HepG2 (cell line): ENCODE results near the gene TRAPPC3. TPM values are rescaled to one million over a fixed set of nuclear protein-coding genes. Genes with fewer than 3 reads are reported as not detected.

Source experiments
- ATAC-seq: fragments of 200-7000 bp; cut with Tn5 transposase; 3 replicates; pipeline ENCODE4 v1.9.1; 2020; ENCODE audit warnings: mild to moderate bottlenecking, moderate library complexity
- BruUV-seq: library from RNA; stranded (reverse); fragments of 400-500 nt; replicated peaks from 2 replicates; lab custom pipeline; 2021; lab: Mats Ljungman, UMichigan
- CTCF ChIA-PET: fragments of 300-600 bp; formaldehyde crosslinking; extraction: SDS; loops from one replicate; lab custom pipeline; 2021; ENCODE audit warnings: low total read pairs, inconsistent platforms, low intra/inter-chr PET ratio; lab: Yijun Ruan, JAX
- POLR2A ChIA-PET: fragments of 350-600 bp; sonication (Branson Sonifier 250); formaldehyde crosslinking; loops from one replicate; lab custom pipeline; 2020; ENCODE audit warnings: antibody characterized with exemption, inconsistent platforms; lab: Yijun Ruan, JAX
- DNase-seq: peaks from one replicate; pipeline ENCODE4 v3.0.0-alpha.2; 2015; ENCODE audit warnings: low spot score
- FAIRE-seq: peaks from 3 replicates; lab custom pipeline; 2011; peaks lifted over from hg19 to GRCh38; lab: Jason Lieb, UNC
- H2AFZ ChIP-seq: one replicate; pipeline ENCODE4 v1.6.1; 2011; ENCODE audit warnings: low read length, inconsistent platforms
- H3K27ac ChIP-seq: fragments of 300-600 bp; 3 replicates; pipeline ENCODE4 v1.8.0; 2011; ENCODE audit warnings: mixed run types, mild to moderate bottlenecking, mixed read lengths, low read length, inconsistent platforms; ENCODE audit not compliant: insufficient read depth; ENCODE audit errors: extremely low read length
- H3K27me3 ChIP-seq, 2 experiments: fragments of 200-600 bp in 1 of 2; 2 replicates in 1 of 2; 3 replicates in 1 of 2; pipeline versions ENCODE4 v1.6.0 to v1.8.0; 2011; ENCODE audit warnings: low read length in 2 of 2, mild to moderate bottlenecking in 2 of 2, moderate library complexity in 2 of 2, inconsistent platforms in 1 of 2; ENCODE audit not compliant: insufficient read depth in 2 of 2, control insufficient read depth in 1 of 2
- H3K36me3 ChIP-seq, 2 experiments: fragments of 200-600 bp in 1 of 2; replicated peaks in 1 of 2; 2 replicates in 1 of 2; 3 replicates in 1 of 2; pipeline versions ENCODE4 v1.5.1 to v1.8.0; 2011; ENCODE audit warnings: low read length in 2 of 2, inconsistent platforms in 1 of 2; ENCODE audit not compliant: insufficient read depth in 2 of 2, control insufficient read depth in 1 of 2
- H3K4me1 ChIP-seq: 2 replicates; pipeline ENCODE4 v1.5.1; 2012; ENCODE audit warnings: low read length, inconsistent platforms; ENCODE audit not compliant: insufficient read depth
- H3K4me2 ChIP-seq: 2 replicates; pipeline ENCODE4 v1.6.0; 2011; ENCODE audit warnings: low read depth, low read length, inconsistent platforms
- H3K4me3 ChIP-seq, 3 experiments: fragments of 200-600 bp in 1 of 3; sonication (generic), shearing (Covaris generic) in 1 of 3; replicated peaks in 1 of 3; 2 replicates each; pipeline ENCODE4 v1.5.1; 2011 to 2016; ENCODE audit warnings: low read length in 3 of 3, inconsistent platforms in 2 of 3, low read depth in 2 of 3, mild to moderate bottlenecking in 2 of 3, control low read depth in 1 of 3, mixed read lengths in 1 of 3; ENCODE audit not compliant: insufficient read depth in 1 of 3
- H3K79me2 ChIP-seq: one replicate; pipeline ENCODE4 v1.6.1; 2011; ENCODE audit warnings: low read length, inconsistent platforms; ENCODE audit not compliant: insufficient read depth
- H3K9ac ChIP-seq: 2 replicates; pipeline ENCODE4 v1.6.0; 2011; ENCODE audit warnings: mild to moderate bottlenecking, low read depth, low read length, inconsistent platforms; ENCODE audit not compliant: insufficient read depth
- H3K9me3 ChIP-seq: 2 replicates; pipeline ENCODE4 v1.5.1; 2012; ENCODE audit warnings: mild to moderate bottlenecking, low read length
- H4K20me1 ChIP-seq: 2 replicates; pipeline ENCODE4 v1.6.0; 2011; ENCODE audit warnings: inconsistent platforms, mild to moderate bottlenecking, low read length, moderate library complexity; ENCODE audit not compliant: insufficient read depth
- FIP1L1 ChIP-seq: fragments of 200-400 bp; formaldehyde crosslinking; IDR thresholded peaks from 2 replicates; pipeline ENCODE4 v1.6.1; 2018; ENCODE audit warnings: low read depth, mild to moderate bottlenecking, low read length, moderate library complexity, borderline replicate concordance; ENCODE audit not compliant: insufficient read depth
- GABPB1 ChIP-seq: IDR thresholded peaks from 2 replicates; pipeline ENCODE4 v1.6.1; 2016; ENCODE audit warnings: mild to moderate bottlenecking, missing genetic modification reagents, moderate library complexity, missing compliant biosample characterization
- KAT8 ChIP-seq: IDR thresholded peaks from 2 replicates; pipeline ENCODE4 v1.6.1; 2016; ENCODE audit warnings: missing genetic modification reagents, missing compliant biosample characterization
- KDM5A ChIP-seq: fragments of 200-600 bp; sonication (generic); IDR thresholded peaks from 2 replicates; pipeline ENCODE4 v1.7.0; 2018; ENCODE audit warnings: antibody characterized with exemption, mild to moderate bottlenecking, low read length, borderline replicate concordance
- MED1 ChIP-seq: sonication (generic); formaldehyde crosslinking; IDR thresholded peaks from 2 replicates; pipeline ENCODE4 v1.4.0; 2020; ENCODE audit warnings: missing genetic modification reagents
- MZF1 ChIP-seq: sonication (generic); formaldehyde crosslinking; IDR thresholded peaks from 2 replicates; pipeline ENCODE4 v1.8.1; 2023; ENCODE audit warnings: mild to moderate bottlenecking, missing genetic modification reagents, borderline replicate concordance
- NCOA2 ChIP-seq: sonication (generic); formaldehyde crosslinking; IDR thresholded peaks from 2 replicates; pipeline ENCODE4 v1.8.0; 2022; ENCODE audit warnings: inconsistent platforms
- ZFAT ChIP-seq: sonication (generic); formaldehyde crosslinking; conservative IDR thresholded peaks from 2 replicates; pipeline ENCODE4 v1.8.1; 2023; ENCODE audit warnings: missing genetic modification reagents, inconsistent platforms
- ZFP41 ChIP-seq: sonication (generic); formaldehyde crosslinking; IDR thresholded peaks from 2 replicates; pipeline ENCODE4 v1.4.0; 2020; ENCODE audit warnings: mild to moderate bottlenecking, missing genetic modification reagents, borderline replicate concordance
- ZNF17 ChIP-seq: sonication (generic); formaldehyde crosslinking; IDR thresholded peaks from 2 replicates; pipeline ENCODE4 v1.5.0; 2020; ENCODE audit warnings: mild to moderate bottlenecking, missing genetic modification reagents
- ZNF224 ChIP-seq: sonication (generic); formaldehyde crosslinking; IDR thresholded peaks from 2 replicates; pipeline ENCODE4 v1.5.0; 2020; ENCODE audit warnings: mild to moderate bottlenecking, missing genetic modification reagents
- ZNF225 ChIP-seq: sonication (generic); formaldehyde crosslinking; IDR thresholded peaks from 2 replicates; pipeline ENCODE4 v1.4.0; 2020; ENCODE audit warnings: mild to moderate bottlenecking, missing genetic modification reagents
- ZNF331 ChIP-seq: sonication (generic); formaldehyde crosslinking; IDR thresholded peaks from 2 replicates; pipeline ENCODE4 v1.4.0; 2020; ENCODE audit warnings: missing genetic modification reagents
- ZNF616 ChIP-seq: sonication (generic); formaldehyde crosslinking; IDR thresholded peaks from 2 replicates; pipeline ENCODE4 v1.5.0; 2020; ENCODE audit warnings: low read depth, mild to moderate bottlenecking, missing genetic modification reagents
- WGBS: methylation state at CpG from one replicate; pipeline ENCODE4 v1.1.6; 2017; ENCODE audit warnings: low lambda C conversion rate; 5-methylcytosine and 5-hydroxymethylcytosine counted together
- in situ Hi-C: cut with HindIII; loops from 2 replicates; pipeline ENCODE4 v1.10.0; 2017; ENCODE audit warnings: low pct_unique_long_range_greater_than_20kb; ENCODE audit not compliant: extremely low pct_ligation_motif_present
- intact Hi-C: fragments of 100-400 bp; cut with micrococcal nuclease; formaldehyde crosslinking; loops from one replicate; pipeline ENCODE4 v1.10.0; 2022; ENCODE audit not compliant: unreplicated experiment
- polyA plus RNA-seq, 8 experiments: library from polyadenylated mRNA; depleted of rRNA in 3 of 8; stranded (reverse) in 7 of 8; unstranded in 1 of 8; fragments of >200 nt; fragmentation: Illumina TruSeq in 4 of 8; extraction: Trizol in 4 of 8; gene quantifications; 2 replicates each; pipeline versions ENCODE4 v1.2.1 to v1.2.3, GENCODE V29; 2011 to 2016; ENCODE audit warnings: low read depth in 4 of 8, missing spikeins in 1 of 8, mixed read lengths in 1 of 8; ENCODE audit not compliant: insufficient read depth in 1 of 8
- total RNA-seq, 5 experiments: library from RNA; depleted of rRNA; stranded (reverse); fragments of >200 nt; fragmentation: Illumina TruSeq; extraction: Trizol; gene quantifications; 2 replicates each; pipeline ENCODE4 v1.2.3, GENCODE V29; 2016; ENCODE audit warnings: low read depth in 1 of 5
- TF ChIP-seq, protein P1 (sequence below): sonication (generic); formaldehyde crosslinking; IDR thresholded peaks from 2 replicates; pipeline ENCODE4 v1.5.1; 2020; ENCODE audit warnings: missing genetic modification reagents, mild to moderate bottlenecking, borderline replicate concordance
- TF ChIP-seq, protein P2 (sequence below): sonication (generic); formaldehyde crosslinking; IDR thresholded peaks from 2 replicates; pipeline ENCODE4 v1.4.0; 2020; ENCODE audit warnings: low read depth, mild to moderate bottlenecking, missing genetic modification reagents
- TF ChIP-seq, protein P3 (sequence below): sonication (generic); formaldehyde crosslinking; IDR thresholded peaks from 2 replicates; pipeline ENCODE4 v1.4.0; 2020; ENCODE audit warnings: missing genetic modification reagents

TRAPPC3 gene
- total and polyA plus RNA-seq, 2 of the 13 experiments (the other 11 are each of a cell fraction or from before 2014, with no cell fraction given) = 53.7 to 62.4 TPM

GRCh38 chr1:36179220-36179600 lies 29.9 kb upstream of the TRAPPC3 start:
- Histone ChIP-seq H3K4me3 (no peak overlapping the region), H3K36me3 (peaks cover 6 to 24% of the 10 kb centered on the region in 2 experiments; a peak in 4 of 5 replicates), H2AFZ (no peak overlapping the region), H3K9ac (no peak overlapping the region), H3K79me2 (no peaks in the 10 kb centered on the region), H3K4me1 (no peaks in the 10 kb centered on the region), H3K9me3 (no peaks in the 10 kb centered on the region), H3K4me2 (no peak overlapping the region), H4K20me1 (no peaks in the 10 kb centered on the region), H3K27ac (no peak overlapping the region), H3K27me3 (no peaks in the 10 kb centered on the region)
- in situ Hi-C loops (no loop called here), intact Hi-C loops (no loop called here)
- FAIRE-seq = no peak
- ChIA-PET POLR2A (no interaction called here), CTCF (no interaction called here)
- ATAC-seq = no peak
- TF ChIP-seq, protein P1, sequence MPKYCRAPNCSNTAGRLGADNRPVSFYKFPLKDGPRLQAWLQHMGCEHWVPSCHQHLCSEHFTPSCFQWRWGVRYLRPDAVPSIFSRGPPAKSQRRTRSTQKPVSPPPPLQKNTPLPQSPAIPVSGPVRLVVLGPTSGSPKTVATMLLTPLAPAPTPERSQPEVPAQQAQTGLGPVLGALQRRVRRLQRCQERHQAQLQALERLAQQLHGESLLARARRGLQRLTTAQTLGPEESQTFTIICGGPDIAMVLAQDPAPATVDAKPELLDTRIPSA (CRISPR knock-in tag) = no peak
- no peak for TF ChIP-seq FIP1L1
- no peak for TF ChIP-seq KAT8
- TF ChIP-seq MED1 (CRISPR knock-in tag) = no peak
- no peak for TF ChIP-seq ZFP41
- no peak for TF ChIP-seq MZF1
- no TSS peak for BruUV-seq
- no peak for DNase-seq
- WGBS = 98% methylated on average over 17 of the region's 19 CpGs

DNA sequence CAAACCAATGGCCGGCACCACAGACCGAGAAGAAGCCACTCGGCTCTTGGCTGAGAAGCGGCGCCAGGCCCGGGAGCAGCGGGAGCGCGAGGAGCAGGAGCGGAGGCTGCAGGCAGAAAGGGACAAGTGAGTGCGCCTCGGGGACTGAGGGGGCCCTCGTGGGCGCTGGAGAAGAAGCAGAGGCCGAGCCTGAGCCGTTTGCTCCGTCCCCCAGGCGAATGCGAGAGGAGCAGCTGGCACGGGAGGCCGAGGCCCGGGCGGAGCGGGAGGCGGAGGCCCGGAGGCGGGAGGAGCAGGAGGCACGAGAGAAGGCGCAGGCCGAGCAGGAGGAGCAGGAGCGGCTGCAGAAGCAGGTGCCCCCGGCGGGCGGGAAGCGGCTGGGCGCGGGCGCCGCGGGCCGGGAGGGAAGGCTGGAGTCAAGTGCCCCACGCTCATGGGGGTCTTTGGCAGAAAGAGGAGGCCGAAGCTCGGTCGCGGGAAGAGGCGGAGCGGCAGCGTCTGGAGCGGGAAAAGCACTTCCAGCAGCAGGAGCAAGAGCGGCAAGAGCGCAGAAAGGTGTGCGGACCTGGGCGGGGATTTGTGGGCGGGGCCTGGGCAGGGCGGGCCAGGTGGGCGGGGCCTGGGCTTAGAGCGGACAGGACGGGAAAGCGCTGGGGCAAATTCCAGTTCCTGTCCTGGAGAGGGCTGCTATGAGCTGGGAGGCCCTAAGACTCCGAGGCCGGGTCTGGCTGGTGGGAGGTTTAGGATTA lies 29.4 kb upstream of the TRAPPC3 start:
- DNase-seq (no peak), ATAC-seq (no peak; the same call in 2 of the 3 replicates), FAIRE-seq (no peak)
- H3K4me2 ChIP-seq = no peak overlapping the region
- H3K79me2 ChIP-seq = no peaks in the 10 kb centered on the region
- H3K27ac ChIP-seq = no peak overlapping the region
- no TSS peak for BruUV-seq
- H4K20me1 ChIP-seq = no peaks in the 10 kb centered on the region
- no peak overlapping the region for H3K4me3 ChIP-seq
- WGBS = 96% methylated on average over 62 of the region's 62 CpGs
- peaks cover 10 to 30% of the 10 kb centered on the region in 2 experiments; a peak in 4 of 5 replicates for H3K36me3 ChIP-seq
- H3K9ac ChIP-seq = no peak overlapping the region
- H3K4me1 ChIP-seq = no peaks in the 10 kb centered on the region
- in situ Hi-C loops (no loop called here), intact Hi-C loops (no loop called here)
- H3K9me3 ChIP-seq = no peaks in the 10 kb centered on the region
- CTCF ChIA-PET = no interaction called here
- no peak overlapping the region for H2AFZ ChIP-seq
- no peaks in the 10 kb centered on the region for H3K27me3 ChIP-seq
- POLR2A ChIA-PET = interaction anchor here (0.7 kb wide), 1 partner anchor 23 kb away, joined by 5 read pairs; no protein-coding TSS in a partner anchor
- TF ChIP-seq, protein P2, sequence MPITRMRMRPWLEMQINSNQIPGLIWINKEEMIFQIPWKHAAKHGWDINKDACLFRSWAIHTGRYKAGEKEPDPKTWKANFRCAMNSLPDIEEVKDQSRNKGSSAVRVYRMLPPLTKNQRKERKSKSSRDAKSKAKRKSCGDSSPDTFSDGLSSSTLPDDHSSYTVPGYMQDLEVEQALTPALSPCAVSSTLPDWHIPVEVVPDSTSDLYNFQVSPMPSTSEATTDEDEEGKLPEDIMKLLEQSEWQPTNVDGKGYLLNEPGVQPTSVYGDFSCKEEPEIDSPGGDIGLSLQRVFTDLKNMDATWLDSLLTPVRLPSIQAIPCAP (CRISPR knock-in tag) = no peak
- TF ChIP-seq ZNF17 (CRISPR knock-in tag) = no peak
- no peak for TF ChIP-seq KDM5A
- TF ChIP-seq, protein P3, sequence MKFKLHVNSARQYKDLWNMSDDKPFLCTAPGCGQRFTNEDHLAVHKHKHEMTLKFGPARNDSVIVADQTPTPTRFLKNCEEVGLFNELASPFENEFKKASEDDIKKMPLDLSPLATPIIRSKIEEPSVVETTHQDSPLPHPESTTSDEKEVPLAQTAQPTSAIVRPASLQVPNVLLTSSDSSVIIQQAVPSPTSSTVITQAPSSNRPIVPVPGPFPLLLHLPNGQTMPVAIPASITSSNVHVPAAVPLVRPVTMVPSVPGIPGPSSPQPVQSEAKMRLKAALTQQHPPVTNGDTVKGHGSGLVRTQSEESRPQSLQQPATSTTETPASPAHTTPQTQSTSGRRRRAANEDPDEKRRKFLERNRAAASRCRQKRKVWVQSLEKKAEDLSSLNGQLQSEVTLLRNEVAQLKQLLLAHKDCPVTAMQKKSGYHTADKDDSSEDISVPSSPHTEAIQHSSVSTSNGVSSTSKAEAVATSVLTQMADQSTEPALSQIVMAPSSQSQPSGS (CRISPR knock-in tag) = no peak
- TF ChIP-seq GABPB1 (CRISPR knock-in tag) = no peak
- TF ChIP-seq ZNF224 (CRISPR knock-in tag) = no peak
- no peak for TF ChIP-seq ZNF225 (CRISPR knock-in tag)
- no peak for TF ChIP-seq ZFAT (CRISPR knock-in tag)
- no peak for TF ChIP-seq NCOA2 (CRISPR knock-in tag)
- TF ChIP-seq ZNF331 (CRISPR knock-in tag) = no peak
- TF ChIP-seq ZNF616 (CRISPR knock-in tag) = no peak
